Stimulated activated CD4-positive, alpha-beta T cell treated with anti-CD3 and anti-CD28 coated beads, Interleukin-2, amount 100 ng/mL, for 24 hours (primary cell): ENCODE measurements around the gene MON1A.
A peak's percentile ranks its signal among the peaks of the same experiment; 100 is the strongest.
"Not testable (repeated sequence)": the region's sequence is repeated elsewhere in the genome, so short reads cannot be mapped to it uniquely, and the experiment has no call there.

Experiments
- DNase-seq, 2 donors: peaks; one replicate each; pipeline ENCODE4 v3.0.0-alpha.2; 2020

Gene MON1A

DNA sequence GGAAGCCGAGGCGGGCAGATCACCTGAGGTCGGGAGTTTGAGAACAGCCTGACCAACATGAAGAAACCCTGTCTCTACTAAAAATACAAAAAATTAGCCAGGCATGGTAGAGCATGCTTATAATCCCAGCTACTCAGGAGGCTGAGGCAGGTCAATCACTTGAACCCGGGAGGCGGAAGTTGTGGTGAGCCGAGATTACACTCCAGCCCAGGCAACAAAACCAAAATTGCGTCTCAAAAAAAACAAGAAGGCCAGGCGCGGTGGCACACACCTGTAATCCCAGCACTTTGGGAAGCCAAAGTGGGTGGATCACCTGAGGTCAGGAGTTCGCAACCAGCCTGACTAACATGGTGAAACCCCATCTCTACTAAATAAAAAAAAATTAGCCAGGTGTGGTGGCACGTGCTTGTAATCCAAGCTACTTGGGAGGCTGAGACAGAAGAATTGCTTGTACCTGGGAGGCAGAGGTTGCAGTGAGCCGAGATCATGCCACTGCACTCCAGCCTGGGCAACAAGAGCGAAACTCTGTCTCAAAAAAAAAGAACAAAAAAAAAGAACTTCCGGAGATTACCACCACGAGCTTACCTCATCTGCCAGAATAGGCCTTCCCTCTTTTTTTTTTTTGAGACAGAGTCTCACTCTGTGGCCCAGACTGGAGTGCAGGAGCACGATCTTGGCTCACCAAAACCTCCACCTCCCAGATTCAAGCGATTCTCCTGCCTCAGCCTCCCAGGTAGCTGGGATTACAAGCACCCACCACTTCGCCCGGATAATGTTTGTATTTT lies 11.6 kb downstream of the MON1A start:
- DNase-seq: not testable (repeated sequence)

DNA sequence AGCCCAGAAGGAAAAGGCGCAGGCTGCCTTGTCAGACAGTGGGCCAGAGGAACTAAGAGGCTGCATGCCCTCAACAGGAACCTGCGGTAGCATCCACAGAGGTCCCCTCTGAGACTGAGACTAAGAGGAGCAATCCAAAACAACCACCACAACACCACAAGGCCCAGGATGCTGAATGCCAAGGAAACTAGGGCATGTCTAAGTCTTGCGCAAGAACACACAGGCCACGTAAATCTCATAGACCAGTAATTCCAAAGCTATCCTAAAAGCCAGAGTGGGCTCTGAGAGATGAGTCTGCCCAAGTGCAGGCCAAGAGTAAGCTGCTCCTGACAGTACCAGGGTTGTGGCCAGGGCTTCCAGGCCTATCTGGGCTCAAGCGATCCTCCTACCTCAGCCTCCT lies 12.9 kb downstream of the MON1A start:
- DNase-seq: no peak

DNA sequence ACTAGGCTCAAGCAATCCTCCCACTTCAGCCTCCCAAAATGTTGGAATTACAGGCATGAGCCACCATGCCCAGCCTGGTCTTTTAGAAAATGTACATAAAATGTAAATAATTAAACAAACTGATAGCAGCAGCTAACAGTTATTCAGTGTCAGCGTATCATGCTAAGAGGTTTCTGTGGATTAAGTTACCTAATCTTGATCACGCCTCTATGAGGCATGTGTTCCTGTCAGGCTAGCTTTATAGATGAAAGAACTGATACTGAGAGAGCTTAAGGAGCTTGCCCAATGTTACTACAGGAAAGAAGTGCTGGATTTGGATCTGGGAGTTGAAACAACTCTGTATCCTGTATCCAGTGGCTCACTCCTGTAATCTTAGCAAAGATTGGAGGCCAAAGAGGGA lies 14.7 kb downstream of the MON1A start:
- no peak for DNase-seq

DNA sequence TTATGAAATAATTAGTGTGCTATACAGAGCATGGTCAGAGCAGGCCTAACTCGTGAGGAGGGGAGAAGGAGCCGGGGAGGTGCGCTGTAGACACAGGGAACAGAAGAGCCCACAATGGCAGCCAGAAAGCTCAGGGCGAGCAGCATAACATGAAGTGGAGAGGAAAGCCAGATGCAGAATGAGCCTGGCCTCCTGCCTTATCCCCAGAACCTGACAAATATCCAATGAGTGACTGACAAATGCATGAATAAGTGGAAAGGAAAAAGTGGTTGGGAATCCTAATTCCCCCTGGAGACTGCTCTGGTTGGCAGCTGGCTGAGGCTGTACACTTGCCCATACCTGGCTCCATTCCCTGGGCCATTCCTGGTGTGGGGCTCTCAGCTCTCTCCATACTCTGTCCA lies 16.7 kb downstream of the MON1A start:
- no peak for DNase-seq

DNA sequence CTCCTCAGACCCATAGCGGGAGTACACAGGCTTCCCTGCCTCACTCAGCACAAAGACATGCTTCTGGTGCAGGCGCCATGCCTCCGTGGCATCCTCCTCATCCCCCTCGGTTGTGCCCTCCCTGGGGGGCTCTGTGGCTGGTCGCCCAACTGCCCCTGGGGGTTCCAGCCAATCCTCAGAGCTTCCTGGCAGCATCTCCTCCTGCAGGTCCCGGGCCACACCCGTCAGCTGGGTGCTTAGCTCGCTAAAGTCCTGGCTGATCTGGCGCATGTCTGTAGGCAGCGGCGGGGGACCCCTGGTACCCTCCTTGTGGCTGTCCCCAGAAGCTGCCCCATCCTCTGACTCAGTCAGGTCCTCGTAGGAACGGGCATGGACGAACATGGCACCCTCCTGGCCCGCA lies 18.0 kb downstream of the MON1A start:
- no peak for DNase-seq

DNA sequence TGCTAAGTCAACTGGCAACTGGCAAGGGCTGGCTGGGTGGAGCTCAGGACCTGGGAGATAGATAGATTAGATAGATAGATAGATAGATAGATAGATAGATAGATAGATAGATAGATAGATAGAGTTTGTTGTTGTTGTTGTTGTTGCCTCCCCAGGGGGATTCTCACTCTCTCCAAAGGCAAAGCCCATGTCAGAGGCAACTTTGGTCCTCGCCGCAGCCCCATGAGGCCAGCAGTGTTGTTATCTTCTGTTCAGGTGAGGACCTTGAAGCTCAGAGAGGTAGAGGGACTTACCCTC lies 18.5 kb downstream of the MON1A start:
- DNase-seq: no peak

DNA sequence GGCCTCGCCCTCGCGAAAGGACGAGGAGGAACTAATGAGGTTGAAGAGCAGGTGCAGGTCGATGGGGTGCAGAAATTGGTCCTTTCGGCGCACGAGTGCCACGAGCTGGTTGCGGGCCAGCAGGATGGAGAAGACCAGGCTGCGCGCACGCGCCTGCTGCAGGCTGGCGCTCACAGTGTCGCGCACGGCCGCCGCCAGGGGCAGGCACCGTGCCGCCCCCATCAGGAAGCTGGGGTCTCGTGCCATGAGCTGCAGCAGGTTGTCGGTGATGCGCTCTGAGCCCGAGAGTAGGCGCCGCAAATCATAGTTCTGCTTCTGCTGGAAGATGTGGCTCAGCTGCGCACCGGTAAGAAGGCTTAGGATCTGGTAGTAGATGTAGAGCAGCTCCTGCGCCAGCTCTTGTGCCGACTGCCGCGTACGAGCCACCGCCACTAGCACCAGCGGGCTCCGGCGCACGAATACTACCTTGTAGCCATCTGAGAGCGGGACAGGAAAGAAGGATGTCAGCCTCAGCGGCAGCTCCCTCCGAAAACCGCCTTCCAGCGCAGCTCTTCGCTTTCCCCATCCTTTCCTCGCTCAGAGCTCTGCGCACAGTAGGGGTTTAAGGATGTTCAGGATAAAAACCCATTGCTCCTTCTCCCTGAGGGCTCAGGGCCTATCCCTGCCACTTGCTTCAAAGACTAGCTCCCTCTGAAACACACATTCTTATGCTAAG lies 19.0 kb downstream of the MON1A start:
- DNase-seq: no peak

DNA sequence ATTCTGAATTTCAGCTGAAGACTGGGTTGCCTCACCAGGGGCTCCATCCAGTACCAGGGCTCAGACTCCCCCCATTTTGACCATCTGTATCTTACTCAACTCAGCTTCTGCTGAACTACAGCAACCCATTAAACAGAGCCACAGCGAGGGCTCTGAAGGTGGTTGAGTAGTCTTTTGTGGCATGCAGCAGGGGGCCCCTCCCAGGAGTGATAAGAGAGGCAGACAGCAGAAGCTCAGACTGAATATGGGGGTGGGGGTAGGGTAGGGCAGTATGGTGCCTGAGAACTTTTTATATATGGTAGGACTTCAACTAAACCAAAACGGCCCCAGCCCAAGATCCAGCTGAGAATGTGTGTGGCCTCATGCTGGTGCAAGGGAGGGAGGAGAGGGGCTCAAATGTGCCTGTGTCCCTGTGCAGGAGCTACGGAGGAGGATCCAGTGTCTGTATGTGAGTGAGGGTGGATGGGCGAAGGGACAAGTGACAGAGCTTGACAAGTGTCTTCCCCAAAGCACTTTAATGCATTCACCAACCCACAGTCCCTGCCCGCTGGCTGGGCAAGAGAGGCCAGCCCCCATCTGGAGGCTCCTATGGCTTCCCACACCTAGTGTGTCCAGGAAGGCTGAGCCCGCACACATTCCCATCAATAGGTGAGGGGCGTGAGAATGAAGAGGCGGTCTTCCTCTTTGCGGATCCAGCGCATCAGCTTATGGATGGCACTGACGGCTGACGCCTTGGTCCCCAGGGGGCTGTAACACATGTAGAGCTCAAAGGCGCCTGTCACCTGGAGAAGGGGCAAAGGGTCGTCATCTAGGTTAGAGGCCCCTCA lies 21.0 kb downstream of the MON1A start:
- DNase-seq: no peak

DNA sequence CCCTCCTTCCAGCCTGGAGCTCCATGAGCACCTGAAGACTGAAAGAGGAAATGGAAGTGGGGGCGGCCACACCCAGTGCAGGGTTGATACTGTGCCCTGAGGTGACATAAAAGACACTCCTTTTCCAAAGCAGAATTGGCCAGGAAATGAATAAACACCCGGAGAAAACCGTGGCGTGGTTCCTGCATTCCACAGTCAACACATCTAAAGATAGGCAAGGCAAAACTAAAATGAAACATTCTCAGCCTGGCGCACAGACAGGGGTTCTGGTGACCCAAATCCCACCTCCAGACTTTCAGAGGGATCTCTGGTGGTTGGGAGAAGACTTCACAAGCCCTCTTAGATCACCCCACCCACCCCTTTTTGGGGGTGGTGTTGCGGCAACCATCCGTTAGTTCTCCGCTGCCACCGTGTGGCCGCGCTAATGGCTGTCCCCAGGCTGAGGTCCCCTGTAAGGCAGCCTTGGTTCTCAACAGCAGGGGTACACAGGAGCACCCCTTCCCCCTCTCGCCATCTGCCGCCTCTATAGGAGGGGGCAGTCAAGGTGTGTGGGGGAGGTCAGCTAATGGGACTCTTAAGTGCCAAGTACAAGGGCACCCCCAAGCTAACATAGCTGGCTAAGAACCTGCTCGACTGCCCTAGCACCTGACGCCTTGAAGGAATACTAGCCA lies 23.4 kb downstream of the MON1A start:
- DNase-seq: peak; percentile 52 to 63

DNA sequence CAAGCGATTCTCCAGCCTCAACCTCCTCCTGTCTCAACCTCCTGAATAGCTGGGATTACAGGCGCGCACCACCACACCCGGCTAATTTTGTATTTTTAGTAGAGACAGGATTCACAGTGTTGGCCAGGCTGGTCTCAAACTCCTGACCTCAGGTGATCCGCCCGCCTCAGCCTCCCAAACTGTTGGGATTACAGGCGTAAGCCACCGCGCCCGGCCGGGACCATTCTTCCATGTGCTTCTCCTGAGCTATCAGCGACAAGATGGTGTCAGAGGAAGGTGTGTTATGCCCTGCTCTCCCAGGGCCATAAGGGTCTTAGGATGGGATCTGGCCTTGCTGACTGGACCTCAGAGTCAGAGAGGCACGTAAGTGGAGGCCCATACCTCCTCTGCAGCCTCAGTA lies 25.2 kb downstream of the MON1A start:
- not testable (repeated sequence) for DNase-seq

DNA sequence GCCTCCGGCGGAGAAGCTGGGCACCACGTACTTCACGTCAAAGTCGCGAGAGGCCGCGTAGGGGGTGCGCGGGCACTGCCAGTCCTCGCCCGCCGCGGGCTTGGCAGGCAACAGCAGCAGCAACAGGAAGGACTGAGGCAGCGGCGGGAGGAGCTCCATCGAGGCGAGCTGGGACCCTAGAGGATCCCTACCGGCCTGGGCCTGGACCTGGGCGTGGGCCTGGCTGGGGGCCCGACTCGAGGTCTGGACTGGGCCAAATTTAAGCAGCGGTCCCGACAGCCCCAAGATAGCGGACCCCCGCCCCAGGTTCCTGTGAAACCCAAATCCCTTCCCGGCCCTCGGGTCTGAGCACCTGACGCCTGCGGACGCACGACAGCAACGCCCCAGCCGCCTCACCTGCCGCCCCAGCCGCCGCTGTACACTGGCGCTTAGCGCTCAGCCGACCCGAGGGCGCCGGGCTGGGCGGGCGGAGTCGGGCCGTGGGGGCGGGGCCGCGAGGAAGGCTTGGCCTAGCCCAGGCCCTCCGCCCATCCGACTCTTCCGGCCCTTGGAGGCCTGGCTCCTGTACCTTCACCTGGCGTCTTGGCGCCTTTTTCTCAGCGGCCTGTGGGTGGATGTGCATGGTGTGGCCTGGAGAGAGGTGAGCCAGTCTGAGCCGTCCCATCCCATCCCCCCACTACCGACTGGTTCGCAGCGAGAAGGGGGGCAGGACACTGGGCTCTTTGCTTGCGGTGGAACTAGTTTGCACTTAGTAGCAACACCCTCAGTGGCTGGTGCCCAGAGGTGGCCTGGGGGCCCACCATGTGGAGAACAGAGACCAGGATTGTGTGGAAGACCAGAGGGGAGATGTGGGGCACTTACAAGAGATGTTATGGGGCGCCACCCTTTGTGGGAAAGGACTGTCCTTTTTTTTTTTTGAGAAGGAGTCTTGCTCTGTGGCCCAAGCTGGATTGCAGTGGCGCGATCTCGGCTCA lies 25.9 kb downstream of the MON1A start, which contains the start of gene MST1R:
Gene MST1R, minus strand, starts transcription at position 423 of the 974 bp plus-strand sequence. Its CDS starts 264 bp downstream, at position 159.
- peak; percentile 81 to 91 for DNase-seq

DNA sequence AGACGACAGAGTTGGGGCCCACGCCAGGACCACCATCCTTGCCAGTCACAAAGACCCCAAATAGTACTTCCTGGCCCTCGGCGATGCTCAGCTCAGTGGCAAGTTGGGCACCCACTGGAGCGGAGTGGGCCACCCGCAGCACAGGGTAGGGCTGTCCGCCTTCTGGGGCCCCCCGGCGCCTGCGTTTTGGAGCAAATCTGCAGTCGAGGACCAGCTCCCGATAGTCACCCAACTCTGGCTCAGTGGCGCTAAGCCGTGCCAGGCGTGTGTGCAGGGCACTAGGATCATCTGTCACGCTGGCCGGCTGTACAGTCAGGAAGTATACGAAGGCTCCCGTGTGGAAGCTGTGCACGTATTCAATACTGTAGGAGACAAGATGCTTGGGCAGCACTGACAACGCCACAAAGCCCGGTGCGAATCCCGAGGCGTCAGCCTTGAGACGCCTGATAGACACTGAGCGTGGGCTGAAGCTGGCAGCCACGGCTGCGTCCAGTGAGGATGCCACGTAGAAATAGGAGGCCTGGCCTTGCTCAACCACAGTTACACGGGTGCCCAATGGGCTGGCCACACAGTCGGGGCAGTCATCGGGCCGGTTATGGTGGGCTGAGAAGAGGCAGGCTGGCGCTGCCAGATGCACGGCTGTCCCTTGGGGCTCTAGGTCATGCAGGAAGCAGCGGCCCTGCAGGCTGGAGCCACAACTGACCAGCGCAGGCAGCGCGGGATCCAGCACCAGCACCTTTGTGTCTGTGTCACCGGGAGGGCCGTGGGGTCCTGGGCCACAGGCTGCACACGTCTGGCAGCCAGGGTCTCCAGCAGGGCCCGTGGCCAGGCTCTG lies 26.9 kb downstream of the MON1A start:
- no peak for DNase-seq

DNA sequence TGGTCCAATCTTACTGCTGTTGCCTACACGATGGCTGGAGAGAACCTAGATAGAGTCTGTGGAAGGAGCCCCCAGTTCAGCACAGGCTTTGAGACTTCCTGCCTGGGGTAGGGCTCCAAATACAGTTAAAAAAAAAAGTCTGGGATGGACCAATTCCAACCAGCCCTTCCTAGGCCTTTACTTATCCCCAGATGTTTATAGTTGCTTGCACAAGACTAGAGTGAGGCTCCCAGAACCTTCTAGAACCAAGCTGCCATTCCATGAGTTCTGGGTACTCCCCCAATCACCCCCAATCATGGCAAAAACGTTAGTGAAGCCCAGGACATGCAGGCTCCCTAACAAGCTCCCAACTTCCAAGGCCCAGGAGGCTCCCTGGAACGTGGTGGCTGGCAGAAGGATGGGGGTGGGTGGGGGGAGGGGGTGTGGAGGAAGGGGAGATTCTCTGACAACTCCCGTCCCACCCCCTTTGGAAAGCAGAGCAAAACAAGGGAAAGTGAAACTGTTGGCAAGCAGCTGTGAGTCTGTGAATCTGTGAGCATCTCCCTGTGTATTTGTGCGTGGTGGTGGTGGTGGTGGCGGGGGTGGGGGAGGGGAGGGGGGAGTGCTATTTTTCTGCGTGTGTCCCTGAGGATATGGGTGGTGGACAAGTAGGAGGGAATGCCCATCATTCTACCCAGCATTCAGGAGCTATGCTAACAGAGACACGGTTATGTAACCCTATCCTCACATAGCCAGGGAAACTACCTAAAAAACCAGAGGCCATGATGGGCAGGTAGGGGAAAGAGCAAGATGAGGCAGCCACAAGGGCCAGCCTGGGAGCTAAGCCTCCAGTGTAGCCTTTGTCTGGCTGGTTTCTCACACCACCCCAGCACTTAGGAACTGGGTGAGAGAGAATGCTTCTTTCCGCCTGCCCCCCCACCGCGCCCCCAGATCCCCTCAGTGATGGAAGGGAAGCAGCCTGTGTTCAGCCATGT lies 28.0 kb downstream of the MON1A start:
- DNase-seq: no peak

DNA sequence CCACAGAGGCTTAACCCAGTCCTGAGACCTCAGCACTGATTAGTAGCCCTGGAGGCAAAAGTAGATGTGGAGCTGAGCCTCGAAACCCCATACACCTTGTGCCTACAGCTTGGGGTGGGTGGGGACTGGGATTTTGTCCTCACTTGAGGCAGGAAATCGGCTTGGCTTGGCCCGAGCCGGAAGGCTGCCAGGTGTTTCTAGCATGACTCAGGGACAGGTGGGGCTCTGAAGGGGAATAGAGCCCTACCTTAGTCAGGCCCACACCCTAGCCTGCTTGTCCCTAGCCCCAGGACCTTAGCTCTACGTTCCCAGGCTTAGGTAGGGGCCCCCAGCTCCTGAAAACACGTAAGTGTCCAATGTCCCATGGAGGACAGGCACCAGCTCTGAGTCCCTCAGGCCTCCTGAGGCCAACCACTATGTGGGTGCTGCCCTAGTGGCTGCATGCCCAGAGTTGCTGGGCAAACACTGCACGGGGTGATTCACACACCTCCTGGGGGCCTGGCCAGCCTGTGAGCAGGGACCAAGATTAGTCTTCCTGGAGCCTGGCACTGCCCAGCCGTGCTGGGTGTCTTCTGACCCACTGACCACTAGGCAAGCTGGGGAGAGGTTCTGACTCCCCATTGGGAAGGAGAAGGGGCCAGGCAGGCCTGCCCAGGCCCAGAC lies 29.0 kb downstream of the MON1A start:
- DNase-seq: no peak

DNA sequence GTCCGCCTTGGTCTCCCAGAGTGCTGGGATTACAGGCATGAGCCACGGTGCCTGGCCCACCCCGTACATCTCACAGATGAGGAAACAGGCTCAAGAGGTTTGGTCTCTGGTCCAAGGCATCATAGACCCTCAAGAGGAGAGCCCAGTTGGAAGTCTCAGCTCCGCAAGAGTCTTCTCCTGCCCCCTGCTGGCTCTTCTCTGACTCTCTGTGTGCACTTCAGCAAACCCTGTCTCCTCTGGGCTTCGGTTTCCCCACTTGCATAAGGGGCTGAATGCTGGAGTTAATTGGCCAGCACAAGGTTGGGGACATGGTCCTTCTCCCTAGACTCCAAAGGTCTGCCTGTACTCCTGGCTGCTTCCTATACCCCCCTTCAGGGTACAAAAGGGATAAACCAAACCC lies 29.8 kb downstream of the MON1A start:
- no peak for DNase-seq

DNA sequence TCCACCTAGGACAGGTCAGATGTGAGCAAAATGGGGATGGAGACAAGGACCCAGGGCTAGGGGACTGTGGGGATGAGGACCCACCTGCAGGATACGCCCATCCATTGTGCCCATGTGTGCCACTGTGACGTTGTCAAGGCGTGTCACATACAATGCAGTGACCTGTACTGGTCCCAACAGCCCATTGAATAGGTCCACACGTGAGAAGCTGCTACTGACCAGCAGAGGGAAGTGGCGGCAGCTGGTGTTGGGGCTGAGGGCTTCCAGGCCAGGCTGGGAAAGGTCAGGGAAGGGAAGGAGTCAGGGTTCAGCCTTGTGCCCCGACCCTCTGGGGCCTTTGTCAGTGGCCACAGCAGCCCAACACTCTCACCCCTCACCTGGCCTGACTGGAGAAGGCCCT lies 30.6 kb downstream of the MON1A start:
- no peak for DNase-seq

DNA sequence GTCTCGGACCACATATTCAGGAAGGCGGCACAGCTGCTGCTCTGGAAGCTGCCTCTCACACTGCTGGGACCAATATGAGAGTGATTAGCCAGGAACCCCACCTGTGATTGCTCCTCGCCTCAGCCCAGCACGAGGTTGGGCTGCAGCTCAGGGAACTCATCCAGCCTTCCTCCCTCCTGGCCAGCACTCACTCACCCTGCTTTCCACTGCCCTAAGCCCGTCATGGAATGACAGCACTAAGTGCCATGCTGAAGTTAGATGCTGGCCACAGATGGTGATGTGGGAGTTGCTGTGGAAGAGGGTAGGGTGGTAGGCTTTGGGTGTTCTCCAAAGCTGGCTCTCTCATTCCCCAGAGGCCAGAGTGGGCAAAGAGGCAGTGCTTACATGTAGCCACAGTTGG lies 33.3 kb downstream of the MON1A start:
- DNase-seq: no peak

DNA sequence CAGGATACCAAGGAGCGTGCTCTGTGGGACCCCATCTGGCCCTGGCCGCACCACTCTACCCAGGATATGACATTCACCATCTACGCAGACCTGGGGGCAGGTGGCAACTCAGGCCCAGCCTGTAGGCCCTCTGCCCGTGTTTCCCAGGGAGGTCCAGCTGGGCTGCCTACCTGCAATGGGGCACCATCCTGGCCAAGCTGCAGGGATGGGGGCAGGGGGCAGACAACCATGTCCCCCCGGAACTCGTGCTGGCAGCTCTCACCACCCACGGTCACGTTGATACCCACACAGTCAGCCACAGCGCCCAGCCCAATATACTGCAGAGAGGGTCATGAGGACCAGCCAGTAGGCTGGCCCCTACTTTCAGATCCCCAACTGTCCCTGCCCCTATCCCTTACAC lies 33.8 kb downstream of the MON1A start:
- DNase-seq: no peak

DNA sequence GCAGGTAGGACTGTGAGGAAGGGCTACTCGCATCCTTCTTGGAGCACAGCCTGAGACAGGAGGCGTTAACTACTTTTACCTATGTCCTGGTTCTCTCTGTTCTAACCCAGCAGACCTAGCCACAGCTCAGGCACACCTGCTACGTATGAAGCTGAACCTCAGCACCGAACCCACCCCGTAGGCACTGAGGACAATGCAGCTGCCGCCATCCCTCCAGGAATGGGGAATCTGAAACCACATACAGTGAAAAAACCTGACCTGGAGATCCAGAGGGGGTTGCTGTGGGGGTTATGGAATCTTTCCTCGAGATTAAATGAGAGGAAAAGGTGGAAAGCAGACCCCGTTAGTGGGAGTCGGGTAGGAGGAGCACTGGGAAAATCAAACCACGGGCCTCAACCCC lies 40.3 kb downstream of the MON1A start:
- DNase-seq: no peak
